ENCODE measurements around the gene SEC63.

GRCh38 chr6:107941627-107942026 is 16.4 kb downstream of the SEC63 start:
- TF ChIP-seq FOXM1 (IDR thresholded peaks at IDR 0.05; ENCODE audit: low read depth) (no peak), CTCF (IDR thresholded peaks at IDR 0.05) (no peak), FOXJ3 (CRISPR knock-in tag; IDR thresholded peaks at IDR 0.05) (no peak), EP300 (IDR thresholded peaks at IDR 0.05; ENCODE audit: borderline replicate concordance in 1 of 2, low read depth in 1 of 2, low read length in 1 of 2) (no peak), TEAD4 (IDR thresholded peaks at IDR 0.05; ENCODE audit: borderline replicate concordance, insufficient read depth) (no peak), EZH2phosphoT487 (IDR thresholded peaks at IDR 0.05; ENCODE audit: borderline replicate concordance, low read depth) (no peak), CHD2 (IDR thresholded peaks at IDR 0.05; ENCODE audit: low read length, partially characterized antibody) (no peak), USF2 (IDR thresholded peaks at IDR 0.05; ENCODE audit: borderline replicate concordance, low read depth, low read length) (no peak), USF1 (IDR thresholded peaks at IDR 0.05; ENCODE audit: borderline replicate concordance, low read depth) (no peak), ZBTB33 (IDR thresholded peaks at IDR 0.05; ENCODE audit: borderline replicate concordance, low read depth) (no peak), REST (IDR thresholded peaks at IDR 0.05; ENCODE audit: low read depth, low read length) (no peak), MAX (IDR thresholded peaks at IDR 0.05; ENCODE audit: low read depth) (no peak), JUND (IDR thresholded peaks at IDR 0.05) (no peak), SMC3 (IDR thresholded peaks at IDR 0.05; ENCODE audit: low read depth, low read length) (no peak)

Measured in SK-N-SH (cell line).